Measurements from ENCODE around the gene NDUFAF5.

Gene NDUFAF5

GRCh38 chr20:13821876-13822275 lies 37.0 kb downstream of the NDUFAF5 start:
- no peak for DNase-seq (ENCODE audit: low read depth, low spot score)

- DNase-seq (ENCODE audit: low read depth, low spot score): no peak
Observed at GRCh38 chr20:13822459-13822858, 37.6 kb downstream of the NDUFAF5 start.

GRCh38 chr20:13824459-13824858 lies 39.6 kb downstream of the NDUFAF5 start:
- DNase-seq (ENCODE audit: low read depth, low spot score): no peak

- no peak for DNase-seq (ENCODE audit: low read depth, low spot score)
Observed at GRCh38 chr20:13825465-13825864, 40.6 kb downstream of the NDUFAF5 start.

GRCh38 chr20:13831476-13831875 lies 46.6 kb downstream of the NDUFAF5 start:
- no peak for DNase-seq (ENCODE audit: low read depth, low spot score)

- no peak for DNase-seq (ENCODE audit: low read depth, low spot score)
Observed at GRCh38 chr20:13838664-13839063, 53.8 kb downstream of the NDUFAF5 start.

- no peak for DNase-seq (ENCODE audit: low read depth, low spot score)
Observed at GRCh38 chr20:13839421-13840092, 54.7 kb downstream of the NDUFAF5 start.

- DNase-seq (ENCODE audit: low read depth, low spot score): no peak
Observed at GRCh38 chr20:13840093-13840465, 55.3 kb downstream of the NDUFAF5 start.

- no peak for DNase-seq (ENCODE audit: low read depth, low spot score)
Observed at GRCh38 chr20:13841206-13841605, 56.4 kb downstream of the NDUFAF5 start.

GRCh38 chr20:13844296-13844695 lies 59.5 kb downstream of the NDUFAF5 start:
- no peak for DNase-seq (ENCODE audit: low read depth, low spot score)

- DNase-seq (ENCODE audit: low read depth, low spot score): no peak
Observed at GRCh38 chr20:13851279-13851678, 66.5 kb downstream of the NDUFAF5 start.

GRCh38 chr20:13852306-13852705 lies 67.5 kb downstream of the NDUFAF5 start:
- no peak for DNase-seq (ENCODE audit: low read depth, low spot score)

- DNase-seq (ENCODE audit: low read depth, low spot score): no peak
Observed at GRCh38 chr20:13855613-13856012, 70.8 kb downstream of the NDUFAF5 start.

- no peak for DNase-seq (ENCODE audit: low read depth, low spot score)
Observed at GRCh38 chr20:13856354-13856753, 71.5 kb downstream of the NDUFAF5 start.

- DNase-seq (ENCODE audit: low read depth, low spot score): no peak
Observed at GRCh38 chr20:13857304-13857703, 72.5 kb downstream of the NDUFAF5 start.

- no peak for DNase-seq (ENCODE audit: low read depth, low spot score)
Observed at GRCh38 chr20:13857961-13858360, 73.1 kb downstream of the NDUFAF5 start.

- no peak for DNase-seq (ENCODE audit: low read depth, low spot score)
Observed at GRCh38 chr20:13858439-13858838, 73.6 kb downstream of the NDUFAF5 start.

- DNase-seq (ENCODE audit: low read depth, low spot score): no peak
Observed at GRCh38 chr20:13858871-13859270, 74.0 kb downstream of the NDUFAF5 start.

GRCh38 chr20:13862245-13862644 lies 77.4 kb downstream of the NDUFAF5 start:
- no peak for DNase-seq (ENCODE audit: low read depth, low spot score)

- DNase-seq (ENCODE audit: low read depth, low spot score): no peak
Observed at GRCh38 chr20:13863244-13863643, 78.4 kb downstream of the NDUFAF5 start.

- no peak for DNase-seq (ENCODE audit: low read depth, low spot score)
Observed at GRCh38 chr20:13865156-13865555, 80.3 kb downstream of the NDUFAF5 start.

- DNase-seq (ENCODE audit: low read depth, low spot score): no peak
Observed at GRCh38 chr20:13865791-13866351, 81.0 kb downstream of the NDUFAF5 start.

GRCh38 chr20:13868331-13868730 lies 83.5 kb downstream of the NDUFAF5 start:
- no peak for DNase-seq (ENCODE audit: low read depth, low spot score)
